Activated CD4-positive, alpha-beta T cell treated with anti-CD3 and anti-CD28 coated beads, Interleukin-2, amount 50 U/mL, for 48 hours (primary cell): ENCODE data around the gene FBXW12.
A peak's percentile ranks its signal among the peaks of the same experiment; 100 is the strongest.

Experiments used
- DNase-seq, 2 experiments: peaks; one replicate each; pipeline ENCODE4 v3.0.0-alpha.2; 2020

FBXW12 gene

DNA sequence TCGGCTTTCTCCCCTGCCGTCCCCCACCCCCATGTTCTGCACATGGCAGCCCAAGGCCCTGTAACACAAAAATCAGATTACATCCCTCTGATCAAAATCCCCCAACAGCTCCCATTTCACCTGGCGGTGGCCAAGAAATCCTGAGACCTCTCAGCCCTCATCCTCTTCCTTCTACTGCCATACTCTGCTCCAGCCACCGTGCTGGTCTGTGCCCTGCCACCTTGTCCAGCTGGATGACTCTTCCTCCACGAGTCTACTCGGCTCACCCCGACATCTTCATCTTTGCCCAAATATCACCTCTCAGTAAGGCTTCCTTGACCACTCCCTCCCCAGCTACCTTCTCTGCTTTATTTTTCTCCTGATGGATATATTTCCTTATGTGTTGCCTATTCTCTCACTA lies 64.8 kb downstream of the FBXW12 start:
- no peak for DNase-seq

- DNase-seq: no peak
These were observed 65.8 kb downstream of the FBXW12 start for GRCh38 chr3:48437812-48438211.

DNA sequence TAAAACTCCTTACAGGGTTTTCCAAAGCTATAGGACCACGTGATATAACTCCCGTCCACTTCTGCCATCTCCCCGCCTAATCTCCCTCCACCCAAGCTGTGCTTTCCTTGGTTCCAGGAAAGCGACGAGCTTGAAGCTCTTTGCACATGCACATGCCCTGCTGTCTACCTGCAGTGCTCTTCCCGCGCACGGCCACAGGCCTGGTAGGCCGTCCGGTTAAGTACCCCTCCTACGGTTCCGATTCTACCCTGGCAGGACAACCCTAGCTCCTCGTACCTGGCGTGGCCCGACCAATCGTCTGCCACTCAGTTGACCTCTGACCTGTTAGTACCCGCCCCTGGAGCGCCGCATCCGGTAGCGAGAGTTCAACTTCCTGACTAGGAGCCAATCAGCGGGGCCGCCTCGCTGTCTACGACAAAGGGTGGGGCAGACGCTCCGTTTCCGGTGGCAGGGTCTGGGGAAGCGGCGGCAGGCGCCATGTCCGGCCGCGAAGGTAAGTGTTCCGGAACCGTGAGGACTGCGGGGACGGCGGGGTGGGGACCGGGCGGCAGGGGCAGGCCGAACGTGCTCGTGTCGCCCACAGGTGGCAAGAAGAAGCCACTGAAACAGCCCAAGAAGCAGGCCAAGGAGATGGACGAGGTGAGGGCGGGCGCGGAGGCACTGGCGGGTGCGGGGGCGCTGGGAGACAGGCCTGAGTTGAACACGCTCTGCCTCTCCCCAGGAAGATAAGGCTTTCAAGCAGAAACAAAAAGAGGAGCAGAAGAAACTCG lies 68.0 kb downstream of the FBXW12 start, which contains the start of the genes CCDC51 and TMA7:
Gene CCDC51 (minus strand): TSS at position 300 of the 770 bp plus-strand sequence. CDS start 4,991 bp downstream, outside the sequence.
Gene TMA7 (plus strand): TSS at position 438 of the 770 bp plus-strand sequence. CDS start 40 bp downstream, at position 478.
- DNase-seq: peak; percentile 99

- DNase-seq: no peak
These were observed 68.6 kb downstream of the FBXW12 start for GRCh38 chr3:48440590-48440958.

- DNase-seq: no peak
These were observed 69.9 kb downstream of the FBXW12 start for GRCh38 chr3:48441940-48442339.
